Neuronal stem cell (in vitro differentiated cells): ENCODE results near the gene KRT34. TPM values are rescaled to one million over a fixed set of nuclear protein-coding genes. Genes with fewer than 3 reads are reported as not detected.
A peak's percentile ranks its signal among the peaks of the same experiment; 100 is the strongest.
"Not testable (repeated sequence)": the region's sequence is repeated elsewhere in the genome, so short reads cannot be mapped to it uniquely, and the experiment has no call there.

Source experiments
- DNase-seq: peaks from one replicate; pipeline ENCODE4 v3.0.0-alpha.2; 2013; ENCODE audit warnings: low spot score
- H2AFZ ChIP-seq: one replicate; pipeline ENCODE4 v1.6.1; 2013; ENCODE audit warnings: mild to moderate bottlenecking, low read length, inconsistent platforms
- H2AK5ac ChIP-seq: 2 replicates; pipeline ENCODE4 v1.6.1; 2013; ENCODE audit warnings: low read depth, mild to moderate bottlenecking, inconsistent platforms, low read length, moderate library complexity, mixed read lengths
- H2BK120ac ChIP-seq: 2 replicates; pipeline ENCODE4 v1.6.1; 2013; ENCODE audit warnings: low read depth, mild to moderate bottlenecking, inconsistent platforms, low read length, moderate library complexity, mixed read lengths
- H2BK12ac ChIP-seq: one replicate; pipeline ENCODE4 v1.6.1; 2013; ENCODE audit warnings: low read length, inconsistent platforms
- H2BK15ac ChIP-seq: 2 replicates; pipeline ENCODE4 v1.6.1; 2013; ENCODE audit warnings: mild to moderate bottlenecking, low read length, inconsistent platforms, mixed read lengths
- H2BK5ac ChIP-seq: one replicate; pipeline ENCODE4 v1.6.1; 2013; ENCODE audit warnings: inconsistent platforms, mild to moderate bottlenecking, low read length, moderate library complexity
- H3K14ac ChIP-seq: one replicate; pipeline ENCODE4 v1.6.1; 2013; ENCODE audit warnings: low read length, inconsistent platforms
- H3K18ac ChIP-seq: 2 replicates; pipeline ENCODE4 v1.6.1; 2013; ENCODE audit warnings: low read length, inconsistent platforms
- H3K23ac ChIP-seq: 2 replicates; pipeline ENCODE4 v1.6.1; 2013; ENCODE audit warnings: low read depth, mild to moderate bottlenecking, mixed read lengths, low read length, inconsistent platforms; ENCODE audit not compliant: poor library complexity
- H3K27ac ChIP-seq: replicated peaks from 3 replicates; pipeline ENCODE4 v1.5.1; 2013; ENCODE audit warnings: low read length, inconsistent platforms
- H3K27me3 ChIP-seq, 3 experiments: 2 replicates each; pipeline ENCODE4 v1.6.1; 2013; ENCODE audit warnings: low read length in 3 of 3, mild to moderate bottlenecking in 2 of 3, inconsistent platforms in 1 of 3, low read depth in 1 of 3, mixed read lengths in 1 of 3, moderate library complexity in 1 of 3; ENCODE audit not compliant: control insufficient read depth in 3 of 3, insufficient read depth in 3 of 3
- H3K36me3 ChIP-seq, 2 donors: replicated peaks in 1 of 2; 2 replicates each; pipeline ENCODE4 v1.6.1; 2013; ENCODE audit warnings: low read length in 2 of 2; ENCODE audit not compliant: control insufficient read depth in 2 of 2, insufficient read depth in 2 of 2
- H3K4ac ChIP-seq: 2 replicates; pipeline ENCODE4 v1.6.1; 2013; ENCODE audit warnings: inconsistent platforms, mild to moderate bottlenecking, low read length, moderate library complexity
- H3K4me1 ChIP-seq, 2 donors: 1 replicate in 1 of 2; 2 replicates in 1 of 2; pipeline ENCODE4 v1.6.1; 2013; ENCODE audit warnings: low read length in 2 of 2, low read depth in 1 of 2; ENCODE audit not compliant: control insufficient read depth in 2 of 2, insufficient read depth in 1 of 2
- H3K4me2 ChIP-seq: one replicate; pipeline ENCODE4 v1.6.1; 2013; ENCODE audit warnings: mild to moderate bottlenecking, low read length, inconsistent platforms; ENCODE audit not compliant: insufficient read depth, poor library complexity, severe bottlenecking
- H3K4me3 ChIP-seq, 2 donors: 2 replicates each; pipeline ENCODE4 v1.5.1; 2013; ENCODE audit warnings: low read length in 2 of 2, mild to moderate bottlenecking in 2 of 2, inconsistent platforms in 1 of 2, moderate library complexity in 1 of 2
- H3K79me1 ChIP-seq: one replicate; pipeline ENCODE4 v1.6.1; 2013; ENCODE audit warnings: low read depth, mild to moderate bottlenecking, inconsistent platforms, low read length, moderate library complexity
- H3K9ac ChIP-seq: one replicate; pipeline ENCODE4 v1.6.1; 2013; ENCODE audit warnings: mild to moderate bottlenecking, low read depth, low read length, inconsistent platforms; ENCODE audit not compliant: poor library complexity
- H3K9me3 ChIP-seq, 2 donors: replicated peaks in 1 of 2; 2 replicates each; pipeline versions ENCODE3 to v1.6.1; 2013; ENCODE audit warnings: low read length in 2 of 2, mild to moderate bottlenecking in 2 of 2, inconsistent platforms in 1 of 2, low read depth in 1 of 2, mixed read lengths in 1 of 2, moderate library complexity in 1 of 2; ENCODE audit not compliant: control insufficient read depth in 2 of 2, insufficient read depth in 1 of 2
- H4K8ac ChIP-seq: one replicate; pipeline ENCODE4 v1.6.1; 2013; ENCODE audit warnings: low read depth, mild to moderate bottlenecking, inconsistent platforms, low read length, moderate library complexity
- H4K91ac ChIP-seq: one replicate; pipeline ENCODE4 v1.6.1; 2013; ENCODE audit warnings: low read length, low read depth, mild to moderate bottlenecking, inconsistent platforms; ENCODE audit not compliant: poor library complexity
- WGBS, 2 donors: extraction: QIAGEN DNeasy Blood & Tissue Kit; methylation state at CpG; one replicate each; pipeline ENCODE4 v1.1.7; 2013; ENCODE audit warnings: missing lambda C conversion rate in 2 of 2, mixed read lengths in 1 of 2; ENCODE audit not compliant: insufficient read length in 2 of 2, insufficient replicate concordance in 1 of 2; ENCODE audit errors: extremely low coverage in 2 of 2; 5-methylcytosine and 5-hydroxymethylcytosine counted together
- polyA plus RNA-seq, 2 experiments: library from polyadenylated mRNA; stranded (reverse); fragments of 200-250 nt; gene quantifications; one replicate each; pipeline ENCODE4 v1.2.3, GENCODE V29; 2013

Gene KRT34
- not detected for polyA plus RNA-seq (2013, experiment 1 of 2)
- not detected for polyA plus RNA-seq (2013, experiment 2 of 2)

- H2AK5ac ChIP-seq, H3K36me3 ChIP-seq, H2BK15ac ChIP-seq, H3K79me1 ChIP-seq, H3K27me3 ChIP-seq, H4K91ac ChIP-seq, H3K4me3 ChIP-seq, H3K4me1 ChIP-seq, H2BK120ac ChIP-seq, H3K18ac ChIP-seq, H3K27ac ChIP-seq, H2AFZ ChIP-seq, H3K23ac ChIP-seq, H2BK5ac ChIP-seq, H3K9ac ChIP-seq, H4K8ac ChIP-seq, DNase-seq, H2BK12ac ChIP-seq, H3K9me3 ChIP-seq, H3K14ac ChIP-seq, H3K4ac ChIP-seq, H3K4me2 ChIP-seq: not testable (repeated sequence)
- no CpG with 5 or more reads among the region's 13 CpGs for WGBS, 2 donors
Measured at GRCh38 chr17:41381943-41382342, at the start of gene KRT34. TSS of gene KRT34 (minus strand) at chr17:41382306. CDS start at chr17:41382246, 60 bp downstream.

GRCh38 chr17:41430376-41430775 is 48.3 kb upstream of the KRT34 start:
- H2AK5ac ChIP-seq, H2AFZ ChIP-seq, H3K18ac ChIP-seq, H2BK15ac ChIP-seq, H3K27me3 ChIP-seq, H3K27ac ChIP-seq, H3K4me2 ChIP-seq, H3K14ac ChIP-seq, H2BK120ac ChIP-seq, H3K4ac ChIP-seq, H3K9me3 ChIP-seq, H3K4me3 ChIP-seq, H3K36me3 ChIP-seq, H2BK12ac ChIP-seq, DNase-seq, H3K9ac ChIP-seq, H4K8ac ChIP-seq, H3K23ac ChIP-seq, H3K4me1 ChIP-seq, H4K91ac ChIP-seq, H3K79me1 ChIP-seq, H2BK5ac ChIP-seq: not testable (repeated sequence)
- no CpG with 5 or more reads among the region's 9 CpGs for WGBS, 2 donors

DNA sequence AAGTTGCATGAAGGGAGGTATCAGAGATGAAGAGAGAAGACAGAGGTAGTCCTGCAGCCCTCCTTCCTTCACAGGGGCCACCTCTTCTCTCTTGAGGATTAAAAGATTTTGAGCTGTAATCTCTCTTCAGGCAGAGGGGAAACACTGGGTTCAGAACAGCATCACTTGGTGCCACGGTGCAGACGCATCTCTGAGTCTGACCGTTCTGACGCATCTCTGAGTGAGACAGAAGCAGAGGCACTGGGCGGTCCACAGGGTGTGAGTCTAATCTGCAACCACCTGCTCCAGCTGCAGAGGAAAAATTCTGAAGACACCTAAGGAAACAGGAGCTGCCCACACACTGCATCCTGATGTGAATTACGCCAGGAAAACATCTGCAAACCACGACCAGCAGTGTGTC is 47.6 kb upstream of the KRT34 start:
- Histone ChIP-seq H2BK120ac (no peak overlapping the region), H4K91ac (no peak overlapping the region), H4K8ac (no peak overlapping the region), H3K36me3 (no peaks in the 10 kb centered on the region), H3K27ac (no peak overlapping the region), H2AK5ac (no peak overlapping the region), H2BK15ac (no peak overlapping the region), H2BK5ac (no peak overlapping the region), H3K9ac (no peak overlapping the region), H3K27me3 (peaks cover 0 to 2% (median 0%) of the 10 kb centered on the region in 3 experiments), H3K18ac (no peak overlapping the region), H3K14ac (no peak overlapping the region), H3K4me1 (peaks cover 0 to 1% of the 10 kb centered on the region in 2 donors), H3K79me1 (no peaks in the 10 kb centered on the region), H3K4me3 (no peak overlapping the region), H3K4ac (no peak overlapping the region), H3K23ac (no peak overlapping the region), H3K9me3 (no peaks in the 10 kb centered on the region), H3K4me2 (no peak overlapping the region), H2BK12ac (no peak overlapping the region), H2AFZ (no peak overlapping the region)
- no CpG with 5 or more reads among the region's 7 CpGs for WGBS, 2 donors
- no peak for DNase-seq

GRCh38 chr17:41428591-41429291 is 46.6 kb upstream of the KRT34 start:
- H3K4ac ChIP-seq = no peak overlapping the region
- H3K4me2 ChIP-seq = no peak overlapping the region
- H2AFZ ChIP-seq = no peak overlapping the region
- H4K91ac ChIP-seq = no peak overlapping the region
- no peak overlapping the region for H3K4me3 ChIP-seq
- no peak overlapping the region for H3K23ac ChIP-seq
- no CpG with 5 or more reads among the region's 4 CpGs for WGBS, 2 donors
- H3K14ac ChIP-seq = no peak overlapping the region
- H4K8ac ChIP-seq = no peak overlapping the region
- H3K9me3 ChIP-seq = no peaks in the 10 kb centered on the region
- no peak overlapping the region for H3K18ac ChIP-seq
- no peak overlapping the region for H3K9ac ChIP-seq
- H2BK5ac ChIP-seq = no peak overlapping the region
- peak overlapping the region; percentile 14 for H2AK5ac ChIP-seq
- peaks cover 0 to 1% of the 10 kb centered on the region in 2 donors for H3K4me1 ChIP-seq
- H2BK12ac ChIP-seq = no peak overlapping the region
- no peak overlapping the region for H2BK15ac ChIP-seq
- no peaks in the 10 kb centered on the region for H3K36me3 ChIP-seq
- no peak overlapping the region for H2BK120ac ChIP-seq
- no peak overlapping the region for H3K27ac ChIP-seq
- no peak for DNase-seq
- H3K79me1 ChIP-seq = no peaks in the 10 kb centered on the region
- H3K27me3 ChIP-seq = peaks cover 0 to 2% (median 0%) of the 10 kb centered on the region in 3 experiments
